ENCODE measurements around the gene SRPK2.

GRCh38 chr7:105277341-105277740 lies 111.4 kb downstream of the SRPK2 start:
- TF ChIP-seq EZH2 (IDR thresholded peaks at IDR 0.05; ENCODE audit: borderline replicate concordance, insufficient read depth, low read length, poor library complexity, severe bottlenecking): no peak
- no peak for TF ChIP-seq CTCF (IDR thresholded peaks at IDR 0.05; ENCODE audit: poor library complexity, severe bottlenecking)
- no peak for TF ChIP-seq EP300 (conservative IDR thresholded peaks at IDR 0.05; ENCODE audit: poor library complexity, severe bottlenecking)
- no peak for TF ChIP-seq POLR2AphosphoS5 (IDR thresholded peaks at IDR 0.05)
- no peak for TF ChIP-seq TAF1 (IDR thresholded peaks at IDR 0.05; ENCODE audit: low read depth)

Data from neural cell (in vitro differentiated cells).